GM18498 (cell line): Measurements from ENCODE around the gene MRPL19.
A peak's percentile ranks its signal among the peaks of the same experiment; 100 is the strongest.

ENCODE experiments used
- ATAC-seq: cut with Tn5 transposase; IDR thresholded peaks from one replicate; pipeline ENCODE4 v1.9.1; 2021; ENCODE audit warnings: mild to moderate bottlenecking, moderate library complexity; ENCODE audit not compliant: unreplicated experiment

Gene MRPL19

DNA sequence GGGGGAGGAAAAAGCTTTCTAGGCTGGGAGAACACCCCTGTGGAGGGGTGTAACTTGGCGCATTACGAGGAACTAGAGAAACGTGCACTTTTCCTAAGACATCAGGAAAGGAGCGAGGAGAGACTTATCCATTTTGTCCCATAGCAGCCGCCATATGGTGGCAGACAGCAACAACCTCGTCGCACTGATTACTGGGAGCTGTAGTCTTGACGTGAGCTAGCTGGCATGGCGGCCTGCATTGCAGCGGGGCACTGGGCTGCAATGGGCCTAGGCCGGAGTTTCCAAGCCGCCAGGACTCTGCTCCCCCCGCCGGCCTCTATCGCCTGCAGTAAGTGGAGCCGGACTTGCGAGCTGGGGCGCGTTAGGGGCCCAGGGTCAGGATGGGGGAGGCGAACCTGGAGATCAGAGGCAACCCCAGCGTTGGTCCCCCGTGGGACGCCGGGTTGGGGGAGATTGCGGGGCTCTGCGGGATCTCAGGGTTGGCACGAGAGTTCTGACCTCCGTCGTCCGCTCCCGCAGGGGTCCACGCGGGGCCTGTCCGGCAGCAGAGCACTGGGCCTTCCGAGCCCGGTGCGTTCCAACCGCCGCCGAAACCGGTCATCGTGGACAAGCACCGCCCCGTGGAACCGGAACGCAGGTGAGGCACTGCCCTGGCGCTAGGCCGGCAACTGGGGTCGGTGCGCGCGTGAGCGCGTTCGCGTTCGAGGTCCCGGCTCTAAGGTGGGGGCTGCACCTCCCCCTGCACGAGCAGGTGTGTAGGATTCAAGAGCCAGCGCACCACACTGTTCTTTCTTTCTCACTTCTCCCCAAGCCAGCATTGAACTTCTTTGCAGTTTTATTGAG lies at the start of gene MRPL19:
Gene MRPL19 (plus strand): TSS at position 201 of the 843 bp plus-strand sequence. CDS start 25 bp downstream, at position 226.
- ATAC-seq, result peak; percentile 97

DNA sequence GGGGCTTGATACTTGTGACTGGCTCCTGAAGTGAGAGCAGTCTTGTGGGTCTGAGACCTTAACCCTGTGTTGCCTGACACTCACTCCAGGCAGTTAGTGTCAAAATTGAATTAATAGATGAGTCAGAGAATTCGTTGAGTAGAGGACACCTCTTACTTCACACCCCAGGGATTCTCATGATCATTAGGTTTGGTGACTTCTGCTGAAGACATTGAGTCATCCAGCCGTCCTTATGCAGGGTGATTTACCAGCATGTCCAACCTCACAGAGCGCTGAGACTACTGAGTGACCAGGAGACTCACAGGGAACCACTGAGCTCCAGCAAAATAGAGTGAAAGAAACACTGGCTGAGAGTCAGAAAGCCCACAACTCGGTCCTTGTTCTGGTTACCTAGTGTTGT lies 49.8 kb upstream of the MRPL19 start:
- ATAC-seq, result no peak

DNA sequence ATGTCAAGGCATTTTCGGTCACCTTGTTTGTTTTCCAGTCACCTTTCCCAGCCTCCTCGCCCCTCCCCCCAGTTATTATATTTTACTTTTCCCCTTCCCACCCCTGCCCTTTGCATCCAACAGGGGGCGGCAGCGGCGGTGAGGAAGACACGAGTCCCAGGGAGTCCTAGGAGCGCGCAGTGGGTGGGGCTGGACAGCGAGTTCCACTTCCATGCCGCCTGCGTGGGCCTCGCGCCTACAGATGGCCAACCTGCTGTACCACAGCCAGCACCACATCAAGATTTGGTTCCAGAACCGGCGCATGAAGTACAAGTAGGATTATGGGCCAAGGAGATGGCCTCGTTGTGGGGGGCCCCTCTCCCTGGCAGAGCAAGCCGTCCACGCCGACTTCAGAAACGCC lies 48.6 kb upstream of the MRPL19 start:
- ATAC-seq, result no peak

DNA sequence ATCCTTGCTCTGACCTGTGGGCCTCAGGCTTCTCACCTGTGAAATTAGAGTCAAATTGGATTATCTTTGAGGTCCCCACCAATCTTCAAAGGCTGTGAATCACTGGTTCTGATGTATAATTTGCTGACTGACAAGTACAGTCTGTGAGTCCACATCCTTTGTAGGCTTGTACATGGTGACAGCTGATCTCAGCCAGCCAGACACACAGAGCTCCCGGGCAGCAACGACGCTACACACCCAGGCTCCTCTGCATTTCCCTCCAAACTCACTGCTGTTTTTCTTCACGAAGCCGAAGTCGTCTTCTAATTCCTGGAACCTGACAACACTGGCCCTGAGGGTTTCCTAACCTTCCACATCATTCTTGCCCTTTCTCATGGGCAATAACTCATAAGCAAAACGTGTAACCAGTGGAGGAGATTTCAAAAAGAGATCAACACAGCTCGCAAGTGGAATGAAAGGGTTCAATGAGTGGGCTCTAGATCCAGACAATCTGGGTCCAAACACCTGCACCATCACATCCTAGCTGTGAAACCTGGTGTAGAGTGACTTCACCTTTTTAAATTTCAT lies 47.9 kb upstream of the MRPL19 start:
- ATAC-seq, result no peak

DNA sequence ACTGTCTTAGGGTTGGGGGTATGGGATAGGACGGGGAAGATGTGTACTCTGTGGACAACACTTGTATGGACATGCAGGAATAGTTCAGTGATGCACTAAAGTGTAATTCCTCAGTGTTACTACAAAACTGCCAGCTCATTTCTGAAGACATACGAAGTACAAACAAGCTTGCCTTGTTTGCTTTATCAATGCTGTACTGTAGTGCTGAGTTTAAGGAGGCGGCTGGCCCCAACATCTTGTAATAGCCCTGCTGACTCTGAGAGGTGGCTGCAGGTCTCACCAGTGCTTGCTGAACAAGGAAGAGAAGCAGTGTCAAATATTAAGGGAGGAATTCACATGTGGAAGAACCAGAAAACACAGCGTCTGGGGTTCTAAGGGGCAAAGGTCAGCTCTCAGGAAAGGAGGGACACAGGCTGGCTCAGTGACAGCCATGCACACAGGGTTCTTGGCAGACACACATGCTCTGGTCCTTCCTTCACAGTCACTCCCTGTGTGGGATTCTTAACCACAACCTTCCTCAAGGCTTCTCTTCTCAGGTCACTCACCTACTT lies 46.0 kb upstream of the MRPL19 start:
- no peak for ATAC-seq

DNA sequence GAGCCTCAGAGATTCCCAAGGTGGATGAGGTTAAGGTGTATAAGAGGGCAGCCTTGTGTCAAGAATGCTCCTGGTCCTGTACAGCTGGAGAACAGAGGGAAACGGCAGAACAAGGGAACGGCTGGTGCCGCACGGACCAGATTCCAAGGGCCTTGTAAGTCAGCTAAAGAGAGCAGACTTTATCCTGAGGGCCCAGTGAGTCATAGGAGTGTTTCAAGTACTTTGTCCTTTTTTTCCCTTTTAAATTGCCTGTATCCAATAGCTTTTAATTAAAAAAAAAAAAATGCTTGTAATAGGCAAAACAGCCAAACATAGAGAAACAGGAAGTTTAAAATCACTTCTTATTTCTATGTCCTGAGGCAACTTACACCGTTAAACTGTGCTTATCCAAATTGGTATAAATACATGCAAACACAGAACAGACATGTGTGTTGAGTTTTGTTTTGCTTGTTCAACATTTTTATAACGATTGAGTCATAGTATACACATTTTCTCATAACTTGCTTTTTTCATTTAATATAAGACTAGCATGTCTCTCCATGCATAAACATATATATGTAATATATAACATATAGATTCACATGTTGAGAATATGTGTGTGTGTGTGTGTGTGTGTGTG lies 43.8 kb upstream of the MRPL19 start:
- no peak for ATAC-seq

DNA sequence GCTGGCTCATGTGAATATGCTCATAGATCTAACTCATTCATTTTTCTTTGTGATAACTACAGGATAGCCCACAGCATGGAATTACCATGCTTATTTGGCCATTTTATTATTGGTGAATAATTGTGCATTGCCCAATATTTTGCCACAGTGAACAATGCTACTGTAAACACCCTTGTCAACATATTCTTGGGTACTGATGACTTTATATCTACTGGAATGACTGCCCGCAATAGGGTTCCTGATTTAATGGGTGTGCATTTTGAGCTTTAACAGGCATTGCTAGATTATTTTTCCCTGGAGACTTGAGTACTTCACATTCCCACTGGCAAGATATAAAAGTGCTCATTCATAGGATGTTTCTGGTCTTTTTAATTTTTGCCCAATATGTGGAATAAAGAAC lies 43.1 kb upstream of the MRPL19 start:
- ATAC-seq, result no peak

DNA sequence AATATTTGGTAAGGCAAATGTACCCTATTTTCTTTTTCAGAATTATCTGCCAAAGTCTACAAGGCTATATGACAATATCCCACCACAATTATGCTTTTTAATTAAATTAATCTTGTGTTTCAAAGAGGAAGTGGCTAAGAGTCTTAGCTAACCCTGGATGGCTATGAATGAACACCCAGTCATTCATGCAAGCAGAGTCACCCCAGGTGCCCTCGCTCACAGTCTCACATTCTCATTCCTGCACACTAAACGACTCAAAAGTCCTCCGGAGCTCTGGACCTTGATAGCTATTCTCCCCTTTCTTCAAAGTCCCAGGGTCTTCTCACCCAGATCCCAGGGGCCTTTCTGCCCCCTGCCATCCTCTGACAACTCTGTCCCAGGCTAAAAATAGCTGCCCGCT lies 42.1 kb upstream of the MRPL19 start:
- ATAC-seq, result no peak

DNA sequence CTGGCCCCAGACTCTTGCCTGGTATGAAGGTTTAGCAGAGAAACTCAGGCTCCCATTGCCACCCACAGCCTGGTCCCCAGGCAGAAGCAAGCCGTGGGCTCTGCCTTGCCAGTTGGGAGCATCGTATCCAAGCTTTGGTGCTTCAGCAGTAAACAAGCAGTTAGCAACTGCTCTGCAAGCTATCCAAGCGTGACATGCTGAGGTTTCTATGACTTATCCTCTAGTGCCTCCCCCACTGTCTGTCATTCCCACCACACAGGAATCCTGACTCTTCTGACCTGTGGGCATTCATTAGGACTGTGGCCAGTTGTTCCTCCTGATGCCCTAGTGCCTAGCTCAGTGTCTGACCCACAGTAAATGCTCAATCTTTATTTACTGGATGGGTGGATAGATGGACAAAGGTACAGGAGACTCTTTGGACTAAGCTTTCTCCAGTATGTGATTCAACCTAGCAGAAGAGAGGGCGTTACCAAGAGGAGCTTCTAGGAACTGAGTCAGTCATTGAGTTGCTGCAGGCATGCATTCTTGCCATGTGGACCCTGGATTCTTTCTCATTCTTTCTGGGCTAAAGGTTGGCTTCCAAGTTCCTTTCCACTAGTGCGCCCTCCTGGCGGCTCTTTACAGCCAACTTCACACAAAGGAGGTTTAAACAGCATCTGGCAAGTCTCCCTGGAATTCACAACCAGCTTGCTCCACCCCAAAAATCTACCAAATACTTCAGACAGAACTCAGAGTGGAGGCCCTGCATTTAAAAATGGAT lies 40.6 kb upstream of the MRPL19 start:
- ATAC-seq, result no peak

DNA sequence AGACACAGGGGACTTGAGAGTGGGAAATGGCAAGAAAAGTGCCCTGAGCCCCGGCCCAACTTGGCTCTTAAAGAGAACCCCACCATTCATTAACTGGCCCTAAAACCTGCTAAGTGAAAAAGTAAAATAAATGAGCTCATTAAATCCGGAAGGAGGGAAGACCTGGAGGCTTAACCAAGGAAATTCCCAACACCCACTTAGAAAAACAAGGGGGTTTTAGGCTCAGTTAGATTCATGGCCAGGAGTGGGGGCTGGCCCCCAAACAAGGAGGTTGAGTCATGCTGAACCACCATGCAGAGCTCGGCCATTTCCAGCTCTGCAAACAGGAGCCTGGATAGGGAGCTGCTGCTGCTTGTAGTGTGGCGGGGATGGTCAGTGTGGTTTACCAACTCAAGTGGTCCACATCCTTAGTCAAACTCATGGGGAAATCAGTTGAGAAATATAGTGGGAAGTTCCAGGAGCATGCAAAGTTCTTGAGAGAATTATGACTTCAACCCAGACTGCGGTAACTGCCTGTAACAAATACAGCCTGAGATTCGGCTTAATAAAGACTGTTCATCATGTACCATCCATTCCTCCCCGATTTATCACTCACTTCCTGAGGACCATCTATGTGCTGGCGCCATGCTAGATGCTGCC lies 39.7 kb upstream of the MRPL19 start:
- no peak for ATAC-seq

DNA sequence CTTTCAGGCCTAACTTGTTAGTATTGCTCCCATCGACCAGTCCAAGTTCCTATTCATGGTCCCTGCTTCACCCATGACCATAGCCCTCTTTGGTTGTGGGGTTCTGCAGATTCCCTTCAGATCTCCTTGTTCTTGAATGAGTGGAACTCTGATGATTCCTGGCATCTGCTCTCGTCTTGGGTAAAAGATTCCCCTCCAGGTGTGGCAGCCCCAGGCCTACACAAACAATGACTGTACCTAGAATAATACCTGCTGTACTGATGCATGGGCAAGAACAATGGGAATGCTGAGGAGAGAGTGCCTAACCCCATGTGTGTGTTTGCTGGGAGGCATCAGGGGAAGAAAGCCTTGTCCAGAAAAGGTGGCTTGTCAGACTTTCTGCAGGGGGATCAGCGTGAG lies 39.2 kb upstream of the MRPL19 start:
- no peak for ATAC-seq

DNA sequence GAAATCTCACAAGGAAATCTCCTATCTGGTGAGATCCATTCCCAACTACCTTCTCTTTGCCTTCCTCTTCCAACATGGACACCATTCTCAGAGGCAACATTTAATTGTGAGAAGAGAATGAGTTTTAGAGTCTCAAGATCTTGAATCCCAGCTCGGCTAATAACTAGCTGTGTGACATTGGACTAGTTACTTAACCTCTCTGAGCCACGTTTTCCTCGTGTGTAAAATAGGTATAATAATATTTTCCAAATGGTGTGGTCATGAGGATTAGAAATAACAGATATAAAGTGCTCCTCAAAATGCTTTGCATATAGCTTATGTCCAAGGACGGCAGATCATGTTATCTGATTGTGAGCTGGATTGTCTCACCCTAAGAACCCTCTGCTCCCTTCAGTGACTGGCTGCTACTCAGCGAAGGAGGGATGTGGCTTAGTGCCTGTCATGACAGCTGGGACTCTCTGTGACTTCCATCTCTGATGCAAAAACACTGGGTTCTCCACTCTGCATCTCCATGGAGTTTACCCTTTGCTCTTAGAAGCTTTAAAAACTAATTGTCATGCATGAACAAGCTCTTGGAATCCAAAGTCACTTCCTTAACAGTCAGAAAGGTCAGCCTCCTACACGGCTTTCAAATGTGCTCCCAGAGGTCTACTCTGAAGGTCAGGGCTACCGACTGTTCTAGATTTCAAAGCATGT lies 38.4 kb upstream of the MRPL19 start:
- ATAC-seq, result no peak

DNA sequence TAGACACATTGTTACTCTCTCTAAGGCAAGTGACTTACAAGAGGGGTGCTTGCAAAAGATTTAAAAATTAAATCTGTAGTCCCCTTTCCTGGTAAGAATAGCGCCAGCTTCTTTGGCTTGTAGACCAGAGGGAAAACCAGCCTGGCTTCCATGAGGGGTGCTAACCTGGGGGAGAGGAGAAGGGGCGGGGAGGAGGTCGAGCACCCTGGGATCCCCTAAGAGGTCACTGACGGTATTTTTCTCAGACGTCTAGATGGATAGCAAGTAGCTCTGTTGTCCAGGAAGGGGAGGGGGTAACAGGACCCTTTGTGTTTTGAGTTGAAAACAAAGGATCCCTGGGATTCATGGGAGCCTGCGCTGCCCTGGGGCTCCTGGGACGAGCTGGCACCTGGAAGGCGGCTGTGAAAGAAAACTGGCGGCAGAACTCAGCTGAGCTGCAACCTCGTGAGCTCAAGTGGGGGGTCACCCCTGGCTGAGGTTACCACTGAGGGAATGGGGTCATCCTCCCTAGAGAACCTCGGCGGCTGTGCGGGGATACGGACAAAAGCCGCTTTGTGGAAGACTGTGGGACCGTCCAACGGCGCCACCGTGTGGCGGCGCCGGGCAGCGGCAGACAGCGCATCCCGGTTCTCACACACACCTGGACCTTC lies 37.8 kb upstream of the MRPL19 start:
- ATAC-seq, result peak; percentile 89

DNA sequence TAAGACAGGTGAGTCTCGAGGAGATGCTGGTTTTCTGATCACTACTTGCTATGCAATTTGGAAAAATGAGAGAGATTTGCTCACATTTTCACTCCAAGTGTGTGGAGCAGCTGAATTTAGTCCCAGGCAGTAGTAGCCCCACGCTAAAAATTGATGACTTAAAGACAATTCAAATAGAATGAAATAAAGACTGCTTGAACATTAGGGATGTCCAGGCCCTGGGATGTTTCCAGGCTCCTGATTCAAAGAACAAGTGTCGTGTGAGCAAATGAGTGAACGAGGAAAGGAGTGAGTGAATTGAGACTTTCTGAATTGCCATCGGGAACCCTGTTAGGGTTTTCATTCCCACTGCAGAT lies 37.3 kb upstream of the MRPL19 start:
- ATAC-seq, result no peak

DNA sequence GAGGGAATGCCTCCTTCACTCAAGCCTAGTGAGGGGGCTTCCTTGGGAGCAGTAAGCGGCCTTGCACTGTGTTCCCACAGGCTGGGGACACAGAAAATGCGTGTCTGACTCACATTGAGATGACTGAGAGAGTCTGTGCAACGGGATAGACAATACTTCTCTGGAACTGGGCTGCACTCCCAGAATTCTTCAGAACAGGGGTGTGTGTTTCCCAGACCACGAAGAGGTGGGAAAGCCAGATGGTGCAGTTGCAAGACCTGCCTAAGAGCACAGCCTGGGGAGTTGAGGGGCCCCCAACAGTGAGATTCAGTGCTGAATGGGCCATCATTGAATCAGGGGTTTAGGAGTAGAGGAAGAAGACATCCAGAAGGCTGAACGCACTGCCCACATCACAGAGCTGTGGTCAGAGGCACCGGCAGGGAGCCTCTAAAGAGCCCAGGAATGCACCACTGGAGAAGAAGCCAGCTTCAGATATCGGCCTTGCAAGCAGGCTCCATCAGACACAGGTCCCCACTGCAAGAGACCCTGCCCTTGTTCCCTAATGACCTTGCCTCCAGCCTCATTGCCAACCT lies 36.6 kb upstream of the MRPL19 start:
- ATAC-seq, result no peak

DNA sequence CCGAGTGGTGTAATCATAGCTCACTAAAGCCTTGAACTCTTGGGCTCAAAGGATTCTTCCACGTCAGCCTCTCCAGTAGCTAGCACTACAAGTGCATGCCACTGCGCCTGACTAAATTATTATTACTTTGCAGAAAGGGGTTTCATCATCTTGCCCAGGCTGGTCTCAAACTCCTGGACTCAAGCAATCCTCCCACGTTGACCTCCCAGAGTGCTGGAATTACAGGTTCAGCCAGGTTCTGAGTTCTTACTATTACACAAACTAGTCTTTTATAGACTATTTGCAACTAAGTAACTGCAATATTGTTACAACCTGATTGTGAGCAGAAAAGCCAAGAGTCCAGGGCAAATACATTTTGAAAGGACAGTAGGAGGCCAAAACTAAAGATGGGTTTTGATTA lies 35.9 kb upstream of the MRPL19 start:
- no peak for ATAC-seq

DNA sequence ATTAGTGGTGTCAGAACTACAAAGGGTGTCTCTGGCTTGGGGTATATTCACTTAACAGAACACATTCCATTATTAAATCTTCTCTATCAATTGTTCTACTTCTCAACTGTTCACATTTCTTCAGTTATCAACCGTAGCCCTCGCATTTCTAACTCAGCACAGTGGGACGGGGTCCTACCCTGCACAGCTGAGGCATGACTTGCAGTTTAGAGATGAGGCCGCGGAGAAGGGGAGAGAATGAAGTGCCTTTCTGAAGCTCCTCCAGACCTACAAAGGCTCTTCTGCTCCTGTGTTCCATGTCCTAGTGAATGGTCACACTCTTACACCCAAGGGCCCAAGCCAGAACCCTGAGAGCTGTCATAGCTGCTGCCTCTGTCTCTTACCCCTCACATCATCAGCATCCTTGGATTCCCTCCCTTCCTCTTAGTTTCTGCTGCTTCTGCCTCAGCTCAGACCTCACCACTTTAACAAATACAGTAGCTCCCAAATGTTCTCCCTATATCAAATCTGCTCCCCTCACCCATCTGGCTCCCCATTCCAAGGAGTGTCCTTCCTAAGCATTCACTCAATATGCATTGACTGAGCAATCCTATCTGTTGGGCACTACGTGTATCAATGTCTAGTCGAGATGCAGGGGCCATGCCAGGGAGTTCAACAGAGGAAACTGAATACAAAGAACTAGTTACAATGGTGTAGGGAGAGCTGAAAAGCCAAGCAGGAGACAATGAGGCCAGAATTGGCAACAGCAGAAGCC lies 34.3 kb upstream of the MRPL19 start:
- no peak for ATAC-seq

DNA sequence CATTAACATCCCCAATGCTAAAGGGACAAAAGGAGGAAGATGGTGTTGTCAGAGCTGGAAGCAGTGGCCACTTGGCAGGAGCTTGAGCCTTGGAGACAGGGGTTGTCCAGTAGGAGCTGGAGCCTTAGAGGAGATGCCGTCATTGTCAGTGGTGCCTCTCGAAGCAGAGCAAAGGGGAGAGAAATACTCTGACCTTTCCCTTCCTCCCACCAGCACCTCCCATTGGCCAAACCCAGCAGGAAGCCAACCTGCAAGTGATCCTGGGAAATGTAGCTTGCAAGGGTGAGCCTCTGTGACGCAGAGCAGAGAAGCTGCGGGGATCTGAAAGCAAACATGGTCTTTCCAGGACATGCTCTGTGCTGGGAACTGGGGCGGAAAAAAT lies 33.7 kb upstream of the MRPL19 start:
- ATAC-seq, result no peak
